Suprapubic skin (tissue), 4 donors: ENCODE results near the gene ALDH1L1. TPM values are rescaled to one million over a fixed set of nuclear protein-coding genes. Genes with fewer than 3 reads are reported as not detected.

Experiments
- DNase-seq, 2 donors: peaks; one replicate each; pipeline ENCODE4 v3.0.0-alpha.2; 2019; ENCODE audit warnings: low spot score in 2 of 2
- H3K27ac ChIP-seq: fragments of 200-600 bp; sonication (generic); one replicate; pipeline ENCODE4 v1.5.1; 2019
- H3K27me3 ChIP-seq: fragments of 200-600 bp; sonication (generic); one replicate; pipeline ENCODE4 v1.5.1; 2019
- H3K36me3 ChIP-seq: fragments of 200-600 bp; sonication (generic); one replicate; pipeline ENCODE4 v1.5.1; 2019
- H3K4me1 ChIP-seq: fragments of 200-600 bp; sonication (generic); one replicate; pipeline ENCODE4 v1.5.1; 2019
- H3K4me3 ChIP-seq: fragments of 200-600 bp; sonication (generic); one replicate; pipeline ENCODE4 v1.5.1; 2019; ENCODE audit warnings: mild to moderate bottlenecking
- H3K9me3 ChIP-seq: fragments of 200-600 bp; sonication (generic); one replicate; pipeline ENCODE4 v1.5.1; 2019
- CTCF ChIP-seq, 2 donors: fragments of 200-600 bp in 1 of 2; fragments of 450-650 bp in 1 of 2; sonication (generic) in 1 of 2; IDR thresholded peaks; one replicate each; pipeline ENCODE4 v1.5.1; 2016 to 2019; ENCODE audit warnings: antibody characterized with exemption in 2 of 2, mild to moderate bottlenecking in 1 of 2, moderate library complexity in 1 of 2
- EP300 ChIP-seq: sonication (generic); formaldehyde crosslinking; IDR thresholded peaks from one replicate; pipeline ENCODE4 v1.6.1; 2017; ENCODE audit warnings: antibody characterized with exemption
- POLR2A ChIP-seq, 2 donors: fragments of 450-650 bp; IDR thresholded peaks; one replicate each; pipeline ENCODE4 v1.6.1; 2017; ENCODE audit warnings: antibody characterized with exemption in 2 of 2, mild to moderate bottlenecking in 2 of 2, moderate library complexity in 2 of 2
- POLR2AphosphoS5 ChIP-seq, 3 donors: sonication (generic); formaldehyde crosslinking; IDR thresholded peaks; one replicate each; pipeline ENCODE4 v1.6.1; 2017; ENCODE audit warnings: antibody characterized with exemption in 3 of 3
- WGBS: methylation state at CpG from one replicate; pipeline ENCODE4 v1.1.5; 2018; 5-methylcytosine and 5-hydroxymethylcytosine counted together
- total RNA-seq, 4 donors: library from RNA; depleted of rRNA; stranded (reverse); fragments of >200 nt; gene quantifications; one replicate each; pipeline ENCODE4 v1.1.0, GENCODE V29; 2016

The ALDH1L1 gene
- total RNA-seq, 4 donors from 2014 or later = 5.1 to 8.5 (median 7.4) TPM

GRCh38 chr3:126194713-126195305 lies 14.4 kb upstream of the ALDH1L1 start:
- DNase-seq = no peak
- no peaks in the 10 kb centered on the region for H3K9me3 ChIP-seq
- H3K27ac ChIP-seq = no peak overlapping the region
- H3K27me3 ChIP-seq = no peaks in the 10 kb centered on the region
- 87% methylated on average over 1 of the region's 1 CpG for WGBS
- no peaks in the 10 kb centered on the region for H3K36me3 ChIP-seq
- H3K4me1 ChIP-seq = no peaks in the 10 kb centered on the region
- no peak overlapping the region for H3K4me3 ChIP-seq
- TF ChIP-seq CTCF (IDR thresholded peaks at IDR 0.05) (no peak), POLR2AphosphoS5 (IDR thresholded peaks at IDR 0.05) (no peak), POLR2A (IDR thresholded peaks at IDR 0.05) (no peak), EP300 (no peak)

GRCh38 chr3:126191246-126191645 lies 10.9 kb upstream of the ALDH1L1 start:
- 93% methylated on average over 4 of the region's 4 CpGs for WGBS
- H3K4me3 ChIP-seq = no peak overlapping the region
- no peak for TF ChIP-seq POLR2AphosphoS5 (IDR thresholded peaks at IDR 0.05)
- no peak for TF ChIP-seq POLR2A (IDR thresholded peaks at IDR 0.05)
- TF ChIP-seq EP300 = no peak
- TF ChIP-seq CTCF (IDR thresholded peaks at IDR 0.05) = no peak
- no peak overlapping the region for H3K27ac ChIP-seq
- H3K36me3 ChIP-seq = no peaks in the 10 kb centered on the region
- H3K9me3 ChIP-seq = no peaks in the 10 kb centered on the region
- H3K4me1 ChIP-seq = no peaks in the 10 kb centered on the region
- DNase-seq = no peak
- no peaks in the 10 kb centered on the region for H3K27me3 ChIP-seq

GRCh38 chr3:126187920-126188319 lies 7.5 kb upstream of the ALDH1L1 start:
- no peaks in the 10 kb centered on the region for H3K27me3 ChIP-seq
- no peaks in the 10 kb centered on the region for H3K4me1 ChIP-seq
- no peak for TF ChIP-seq CTCF (IDR thresholded peaks at IDR 0.05)
- no peak for TF ChIP-seq POLR2AphosphoS5 (IDR thresholded peaks at IDR 0.05)
- H3K4me3 ChIP-seq = no peak overlapping the region
- 73% methylated on average over 4 of the region's 4 CpGs for WGBS
- no peaks in the 10 kb centered on the region for H3K9me3 ChIP-seq
- no peaks in the 10 kb centered on the region for H3K36me3 ChIP-seq
- no peak for DNase-seq
- no peak overlapping the region for H3K27ac ChIP-seq

- WGBS = 90% methylated on average over 9 of the region's 9 CpGs
- Histone ChIP-seq H3K9me3 (no peaks in the 10 kb centered on the region), H3K27ac (no peak overlapping the region)
These were observed 6.4 kb upstream of the ALDH1L1 start for GRCh38 chr3:126186749-126187148.

GRCh38 chr3:126186271-126186670 lies 5.9 kb upstream of the ALDH1L1 start:
- H3K27ac ChIP-seq = no peak overlapping the region
- no peaks in the 10 kb centered on the region for H3K9me3 ChIP-seq
- no peaks in the 10 kb centered on the region for H3K36me3 ChIP-seq
- no peak for TF ChIP-seq POLR2AphosphoS5 (IDR thresholded peaks at IDR 0.05)
- 86% methylated on average over 2 of the region's 4 CpGs for WGBS
- no peak for DNase-seq
- peaks cover 1% of the 10 kb centered on the region for H3K4me1 ChIP-seq
- no peak overlapping the region for H3K4me3 ChIP-seq
- peaks cover 12% of the 10 kb centered on the region for H3K27me3 ChIP-seq

More at GRCh38 chr3:126186749-126187148, 6.4 kb upstream of the ALDH1L1 start:
- Histone ChIP-seq H3K27me3 (peaks cover 7% of the 10 kb centered on the region), H3K4me1 (no peaks in the 10 kb centered on the region), H3K4me3 (no peak overlapping the region), H3K36me3 (no peaks in the 10 kb centered on the region)
- no peak for DNase-seq
- TF ChIP-seq POLR2AphosphoS5 (IDR thresholded peaks at IDR 0.05) (no peak), EP300 (no peak), CTCF (IDR thresholded peaks at IDR 0.05) (no peak), POLR2A (IDR thresholded peaks at IDR 0.05) (no peak)

GRCh38 chr3:126184465-126185000 lies 4.1 kb upstream of the ALDH1L1 start:
- DNase-seq = no peak
- H3K9me3 ChIP-seq = no peaks in the 10 kb centered on the region
- no peak overlapping the region for H3K4me3 ChIP-seq
- WGBS = 63% methylated on average over 5 of the region's 6 CpGs
- TF ChIP-seq POLR2AphosphoS5 (IDR thresholded peaks at IDR 0.05) = no peak
- no peak for TF ChIP-seq EP300
- TF ChIP-seq POLR2A (IDR thresholded peaks at IDR 0.05) = no peak
- TF ChIP-seq CTCF (IDR thresholded peaks at IDR 0.05) = no peak
- no peak overlapping the region for H3K27ac ChIP-seq
- peaks cover 29% of the 10 kb centered on the region for H3K27me3 ChIP-seq
- H3K36me3 ChIP-seq = no peaks in the 10 kb centered on the region
- H3K4me1 ChIP-seq = peaks cover 19% of the 10 kb centered on the region
